Upper lobe of right lung (tissue), 1 donor: ENCODE results near the gene CLBA1. TPM values are rescaled to one million over a fixed set of nuclear protein-coding genes. Genes with fewer than 3 reads are reported as not detected.

ENCODE experiments used
- ATAC-seq: fragments of 200-7000 bp; cut with Tn5 transposase; one replicate; pipeline ENCODE4 v1.9.1; 2020; ENCODE audit warnings: mild to moderate bottlenecking, moderate library complexity
- DNase-seq: peaks from one replicate; pipeline ENCODE4 v3.0.0-alpha.2; 2020
- H3K27ac ChIP-seq: fragments of 200-600 bp; one replicate; pipeline ENCODE4 v1.8.0; 2022
- H3K27me3 ChIP-seq: fragments of 200-600 bp; one replicate; pipeline ENCODE4 v1.8.0; 2022; ENCODE audit warnings: mild to moderate bottlenecking
- H3K36me3 ChIP-seq: fragments of 200-600 bp; one replicate; pipeline ENCODE4 v1.8.0; 2022
- H3K4me1 ChIP-seq: fragments of 200-600 bp; one replicate; pipeline ENCODE4 v1.8.0; 2022
- H3K4me3 ChIP-seq: fragments of 200-600 bp; one replicate; pipeline ENCODE4 v1.8.0; 2022; ENCODE audit warnings: mild to moderate bottlenecking
- H3K9me3 ChIP-seq: fragments of 200-600 bp; one replicate; pipeline ENCODE4 v1.8.0; 2022
- intact Hi-C: fragments of 100-400 bp; cut with DNase I; formaldehyde crosslinking; loops from one replicate; pipeline ENCODE4 v1.11.0; 2022
- total RNA-seq: library from RNA; stranded (reverse); fragmentation: NEBNext Ultra II Directional; extraction: Animal tissue kit (Norgen Biotek cat#: 25700); gene quantifications from one replicate; pipeline ENCODE4 v1.2.1, GENCODE V29; 2021
- TF ChIP-seq, protein P1 (sequence below): fragments of 200-600 bp; IDR thresholded peaks from one replicate; pipeline ENCODE4 v1.8.0; 2022; ENCODE audit warnings: antibody characterized with exemption
- donor health status: DM: no; HTN: yes; CAD: no; lungs with severe emphysema.

Gene CLBA1
- total RNA-seq, 1 donor from 2014 or later, result 6.9 TPM

GRCh38 chr14:104965561-104966231, 19.9 kb upstream of the CLBA1 start:
- H3K27ac ChIP-seq, result no peak overlapping the region
- no peaks in the 10 kb centered on the region for H3K9me3 ChIP-seq
- no peak for DNase-seq
- peaks cover 26% of the 10 kb centered on the region for H3K4me1 ChIP-seq
- H3K36me3 ChIP-seq, result no peaks in the 10 kb centered on the region
- TF ChIP-seq, protein P1, sequence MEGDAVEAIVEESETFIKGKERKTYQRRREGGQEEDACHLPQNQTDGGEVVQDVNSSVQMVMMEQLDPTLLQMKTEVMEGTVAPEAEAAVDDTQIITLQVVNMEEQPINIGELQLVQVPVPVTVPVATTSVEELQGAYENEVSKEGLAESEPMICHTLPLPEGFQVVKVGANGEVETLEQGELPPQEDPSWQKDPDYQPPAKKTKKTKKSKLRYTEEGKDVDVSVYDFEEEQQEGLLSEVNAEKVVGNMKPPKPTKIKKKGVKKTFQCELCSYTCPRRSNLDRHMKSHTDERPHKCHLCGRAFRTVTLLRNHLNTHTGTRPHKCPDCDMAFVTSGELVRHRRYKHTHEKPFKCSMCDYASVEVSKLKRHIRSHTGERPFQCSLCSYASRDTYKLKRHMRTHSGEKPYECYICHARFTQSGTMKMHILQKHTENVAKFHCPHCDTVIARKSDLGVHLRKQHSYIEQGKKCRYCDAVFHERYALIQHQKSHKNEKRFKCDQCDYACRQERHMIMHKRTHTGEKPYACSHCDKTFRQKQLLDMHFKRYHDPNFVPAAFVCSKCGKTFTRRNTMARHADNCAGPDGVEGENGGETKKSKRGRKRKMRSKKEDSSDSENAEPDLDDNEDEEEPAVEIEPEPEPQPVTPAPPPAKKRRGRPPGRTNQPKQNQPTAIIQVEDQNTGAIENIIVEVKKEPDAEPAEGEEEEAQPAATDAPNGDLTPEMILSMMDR, result no peak
- peaks cover 10% of the 10 kb centered on the region for H3K27me3 ChIP-seq
- no peak for ATAC-seq
- H3K4me3 ChIP-seq, result no peak overlapping the region
- intact Hi-C loops, result loop anchor here (5.0 kb wide), 1 partner anchor 77 kb away; no protein-coding TSS in a partner anchor

DNA sequence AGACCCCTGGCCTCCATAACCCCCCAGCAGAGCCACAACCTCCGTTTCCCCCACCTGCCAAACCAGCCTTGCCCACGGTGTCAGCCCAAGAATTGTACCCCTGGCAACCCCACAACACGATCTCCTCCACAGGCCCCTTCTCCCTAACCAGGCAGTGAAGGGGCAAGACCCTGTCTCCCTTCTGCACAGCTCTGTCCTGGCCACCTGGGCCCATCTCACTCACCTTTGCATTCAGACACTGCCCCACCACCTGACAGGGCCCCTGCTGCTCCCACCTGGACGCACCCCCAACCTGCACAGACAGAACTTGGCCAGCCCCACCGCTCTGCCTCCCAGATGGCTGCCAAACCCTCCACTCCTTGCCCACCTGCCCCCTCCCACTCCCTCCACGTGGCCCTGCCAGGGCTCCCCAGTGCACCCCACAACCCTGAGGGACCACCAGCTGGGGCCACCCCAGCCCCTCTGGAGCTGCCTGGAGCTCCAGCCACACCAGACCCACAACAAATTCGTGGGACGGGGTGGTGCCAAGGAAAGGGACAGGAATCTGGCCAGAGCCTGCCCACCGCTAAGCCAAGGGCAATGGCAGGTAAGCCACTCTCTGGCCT, 19.2 kb upstream of the CLBA1 start:
- ATAC-seq, result no peak
- Histone ChIP-seq H3K27me3 (peaks cover 10% of the 10 kb centered on the region), H3K36me3 (no peaks in the 10 kb centered on the region), H3K9me3 (no peaks in the 10 kb centered on the region), H3K4me3 (no peak overlapping the region), H3K27ac (peak overlapping the region; percentile 42), H3K4me1 (peaks cover 32% of the 10 kb centered on the region)
- TF ChIP-seq, protein P1, result no peak
- intact Hi-C loops, result loop anchor here (5.0 kb wide), 1 partner anchor 76 kb away; no protein-coding TSS in a partner anchor
- DNase-seq, result no peak

- intact Hi-C loops, result loop anchor here (5.0 kb wide), 1 partner anchor 75 kb away; no protein-coding TSS in a partner anchor
- TF ChIP-seq, protein P1, result no peak
- H3K27ac ChIP-seq, result peak overlapping the region; percentile 42
- DNase-seq (no peak), ATAC-seq (peak; percentile 14)
- no peaks in the 10 kb centered on the region for H3K9me3 ChIP-seq
- no peaks in the 10 kb centered on the region for H3K36me3 ChIP-seq
- peaks cover 10% of the 10 kb centered on the region for H3K27me3 ChIP-seq
- H3K4me3 ChIP-seq, result no peak overlapping the region
- H3K4me1 ChIP-seq, result peaks cover 36% of the 10 kb centered on the region
Observed at GRCh38 chr14:104966981-104967385, 18.6 kb upstream of the CLBA1 start.

DNA sequence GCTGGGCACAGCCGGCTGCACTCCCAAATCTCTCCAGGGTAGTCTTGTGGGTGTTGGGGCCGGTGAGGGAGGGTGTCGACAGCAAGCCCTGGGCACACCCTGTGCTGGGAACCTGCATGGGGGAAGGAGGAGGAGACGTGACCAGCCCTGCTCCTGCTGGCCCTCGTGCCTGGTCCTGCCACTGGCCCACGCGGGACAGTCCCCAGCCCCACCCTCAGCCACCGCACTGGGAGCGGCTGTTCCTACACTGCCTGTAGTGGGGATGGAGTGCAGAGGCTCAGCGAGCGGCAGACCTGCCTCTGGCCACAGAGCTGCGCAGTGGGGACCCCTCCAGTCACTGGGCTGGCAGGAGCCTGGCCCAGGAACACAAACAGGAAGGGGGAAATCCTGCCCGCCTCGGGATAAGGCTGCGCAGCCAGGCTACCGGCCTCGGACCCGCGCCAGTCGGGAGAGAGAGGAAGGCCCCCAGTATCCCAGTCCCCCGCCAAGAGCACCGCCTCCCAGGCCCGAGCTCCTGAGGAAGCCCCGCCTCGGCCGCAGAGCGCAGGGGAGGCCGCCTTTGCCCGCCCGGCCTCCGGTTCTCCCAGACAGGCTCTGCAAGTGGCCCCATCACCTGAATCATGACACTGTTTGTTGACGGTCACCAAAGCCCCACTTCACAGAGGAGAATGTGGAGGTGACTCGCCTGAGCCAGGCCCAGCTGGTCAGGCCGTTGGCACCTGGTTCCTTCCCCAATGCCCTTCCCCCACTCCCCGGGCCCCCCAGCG, 18.0 kb upstream of the CLBA1 start:
- DNase-seq (peak; percentile 78), ATAC-seq (peak; percentile 56)
- Histone ChIP-seq H3K4me1 (peaks cover 41% of the 10 kb centered on the region), H3K27me3 (peaks cover 10% of the 10 kb centered on the region), H3K36me3 (no peaks in the 10 kb centered on the region), H3K4me3 (peak overlapping the region; percentile 39), H3K9me3 (no peaks in the 10 kb centered on the region), H3K27ac (peak overlapping the region; percentile 42)
- TF ChIP-seq, protein P1, result no peak
- intact Hi-C loops, result loop anchor here (5.0 kb wide), 1 partner anchor 75 kb away; no protein-coding TSS in a partner anchor

- intact Hi-C loops, result loop anchor here (5.0 kb wide), 1 partner anchor 74 kb away; no protein-coding TSS in a partner anchor
- Histone ChIP-seq H3K36me3 (no peaks in the 10 kb centered on the region), H3K4me1 (peaks cover 46% of the 10 kb centered on the region), H3K27ac (peak overlapping the region; percentile 42), H3K27me3 (peaks cover 10% of the 10 kb centered on the region), H3K4me3 (peak overlapping the region; percentile 39), H3K9me3 (no peaks in the 10 kb centered on the region)
- TF ChIP-seq, protein P1, result no peak
- DNase-seq (peak; percentile 80), ATAC-seq (peak; percentile 2)
Observed at GRCh38 chr14:104968153-104968527, 17.4 kb upstream of the CLBA1 start.
